Neuron (in vitro differentiated cells): ENCODE results near the gene RFFL.
"Not testable (repeated sequence)": the region's sequence is repeated elsewhere in the genome, so short reads cannot be mapped to it uniquely, and the experiment has no call there.

Source experiments
- H2AFZ ChIP-seq: one replicate; pipeline ENCODE4 v1.6.1; 2013; ENCODE audit warnings: low read depth, mild to moderate bottlenecking, inconsistent platforms, low read length, moderate library complexity
- H3K27me3 ChIP-seq: one replicate; pipeline ENCODE4 v1.6.1; 2013; ENCODE audit warnings: low read length; ENCODE audit not compliant: insufficient read depth
- H3K36me3 ChIP-seq: one replicate; pipeline ENCODE4 v1.6.1; 2013; ENCODE audit warnings: low read length; ENCODE audit not compliant: insufficient read depth
- H3K4me1 ChIP-seq: one replicate; pipeline ENCODE4 v1.6.1; 2013; ENCODE audit warnings: low read length; ENCODE audit not compliant: insufficient read depth
- H3K4me3 ChIP-seq: 2 replicates; pipeline ENCODE4 v1.5.1; 2013; ENCODE audit warnings: mild to moderate bottlenecking, low read length, moderate library complexity
- H3K9me3 ChIP-seq: one replicate; pipeline ENCODE4 v1.6.1; 2013; ENCODE audit warnings: low read length

RFFL gene

GRCh38 chr17:35028097-35028496 is 35.4 kb downstream of the RFFL start:
- not testable (repeated sequence) for H2AFZ ChIP-seq, H3K27me3 ChIP-seq, H3K4me3 ChIP-seq, H3K36me3 ChIP-seq, H3K9me3 ChIP-seq, H3K4me1 ChIP-seq

GRCh38 chr17:35025541-35025940 is 38.0 kb downstream of the RFFL start:
- no peak overlapping the region for H3K4me3 ChIP-seq
- H3K9me3 ChIP-seq, result no peaks in the 10 kb centered on the region
- no peaks in the 10 kb centered on the region for H3K27me3 ChIP-seq
- no peak overlapping the region for H2AFZ ChIP-seq
- peaks cover 8% of the 10 kb centered on the region for H3K36me3 ChIP-seq
- H3K4me1 ChIP-seq, result no peaks in the 10 kb centered on the region

GRCh38 chr17:35023538-35023937 is 40.0 kb downstream of the RFFL start:
- no peak overlapping the region for H3K4me3 ChIP-seq
- H3K27me3 ChIP-seq, result no peaks in the 10 kb centered on the region
- H3K36me3 ChIP-seq, result peaks cover 9% of the 10 kb centered on the region
- no peaks in the 10 kb centered on the region for H3K4me1 ChIP-seq
- no peak overlapping the region for H2AFZ ChIP-seq
- no peaks in the 10 kb centered on the region for H3K9me3 ChIP-seq

GRCh38 chr17:35022536-35023063 is 40.9 kb downstream of the RFFL start:
- H3K9me3 ChIP-seq, result no peaks in the 10 kb centered on the region
- no peaks in the 10 kb centered on the region for H3K4me1 ChIP-seq
- H3K36me3 ChIP-seq, result peaks cover 9% of the 10 kb centered on the region
- no peak overlapping the region for H3K4me3 ChIP-seq
- no peaks in the 10 kb centered on the region for H3K27me3 ChIP-seq
- no peak overlapping the region for H2AFZ ChIP-seq

GRCh38 chr17:35021520-35022380 is 41.8 kb downstream of the RFFL start:
- H3K27me3 ChIP-seq, result no peaks in the 10 kb centered on the region
- no peaks in the 10 kb centered on the region for H3K9me3 ChIP-seq
- no peaks in the 10 kb centered on the region for H3K4me1 ChIP-seq
- H3K4me3 ChIP-seq, result no peak overlapping the region
- H2AFZ ChIP-seq, result no peak overlapping the region
- peaks cover 9% of the 10 kb centered on the region for H3K36me3 ChIP-seq

- no peaks in the 10 kb centered on the region for H3K9me3 ChIP-seq
- H3K36me3 ChIP-seq, result peaks cover 22% of the 10 kb centered on the region
- no peaks in the 10 kb centered on the region for H3K27me3 ChIP-seq
- H3K4me1 ChIP-seq, result no peaks in the 10 kb centered on the region
- no peak overlapping the region for H3K4me3 ChIP-seq
- no peak overlapping the region for H2AFZ ChIP-seq
Observed at GRCh38 chr17:35019386-35020179, 43.9 kb downstream of the RFFL start.

GRCh38 chr17:35018814-35019213 is 44.7 kb downstream of the RFFL start:
- Histone ChIP-seq H3K27me3 (no peaks in the 10 kb centered on the region), H2AFZ (no peak overlapping the region), H3K4me1 (no peaks in the 10 kb centered on the region), H3K4me3 (no peak overlapping the region), H3K36me3 (peaks cover 22% of the 10 kb centered on the region), H3K9me3 (no peaks in the 10 kb centered on the region)

- Histone ChIP-seq H3K9me3 (no peaks in the 10 kb centered on the region), H2AFZ (no peak overlapping the region), H3K4me3 (no peak overlapping the region), H3K4me1 (no peaks in the 10 kb centered on the region), H3K27me3 (no peaks in the 10 kb centered on the region), H3K36me3 (peaks cover 24% of the 10 kb centered on the region)
Observed at GRCh38 chr17:35017021-35017420, 46.5 kb downstream of the RFFL start.

- no peaks in the 10 kb centered on the region for H3K9me3 ChIP-seq
- no peak overlapping the region for H2AFZ ChIP-seq
- no peaks in the 10 kb centered on the region for H3K27me3 ChIP-seq
- no peaks in the 10 kb centered on the region for H3K4me1 ChIP-seq
- H3K36me3 ChIP-seq, result peaks cover 28% of the 10 kb centered on the region
- no peak overlapping the region for H3K4me3 ChIP-seq
Observed at GRCh38 chr17:35016369-35016768, 47.1 kb downstream of the RFFL start.

- Histone ChIP-seq H3K4me1 (no peaks in the 10 kb centered on the region), H3K9me3 (no peaks in the 10 kb centered on the region), H2AFZ (no peak overlapping the region), H3K36me3 (peaks cover 42% of the 10 kb centered on the region), H3K27me3 (no peaks in the 10 kb centered on the region), H3K4me3 (no peak overlapping the region)
Observed at GRCh38 chr17:35011671-35012216, 51.8 kb downstream of the RFFL start.

GRCh38 chr17:35010093-35010492 is 53.4 kb downstream of the RFFL start:
- H3K27me3 ChIP-seq, result no peaks in the 10 kb centered on the region
- H2AFZ ChIP-seq, result no peak overlapping the region
- H3K4me3 ChIP-seq, result no peak overlapping the region
- no peaks in the 10 kb centered on the region for H3K4me1 ChIP-seq
- peaks cover 36% of the 10 kb centered on the region for H3K36me3 ChIP-seq
- no peaks in the 10 kb centered on the region for H3K9me3 ChIP-seq

GRCh38 chr17:35006961-35007360 is 56.5 kb downstream of the RFFL start:
- peaks cover 57% of the 10 kb centered on the region for H3K36me3 ChIP-seq
- H2AFZ ChIP-seq, result no peak overlapping the region
- H3K27me3 ChIP-seq, result no peaks in the 10 kb centered on the region
- H3K9me3 ChIP-seq, result no peaks in the 10 kb centered on the region
- H3K4me1 ChIP-seq, result no peaks in the 10 kb centered on the region
- H3K4me3 ChIP-seq, result no peak overlapping the region

- Histone ChIP-seq H3K9me3 (no peaks in the 10 kb centered on the region), H3K36me3 (peaks cover 59% of the 10 kb centered on the region), H3K27me3 (no peaks in the 10 kb centered on the region), H3K4me1 (no peaks in the 10 kb centered on the region), H3K4me3 (no peak overlapping the region), H2AFZ (no peak overlapping the region)
Observed at GRCh38 chr17:35006345-35006744, 57.2 kb downstream of the RFFL start.
